Panc1 (cell line): ENCODE measurements around the gene CNIH2.
A peak's percentile ranks its signal among the peaks of the same experiment; 100 is the strongest.

Source experiments
- POLR2AphosphoS5 ChIP-seq: IDR thresholded peaks from 2 replicates; pipeline ENCODE4 v1.6.1; 2012; ENCODE audit warnings: mild to moderate bottlenecking, low read depth, low read length, moderate library complexity
- SIN3A ChIP-seq: IDR thresholded peaks from 2 replicates; pipeline ENCODE4 v1.6.1; 2012; ENCODE audit warnings: low read depth, mild to moderate bottlenecking, low read length, moderate library complexity, borderline replicate concordance; ENCODE audit not compliant: insufficient read depth
- TCF7L2 ChIP-seq: IDR thresholded peaks from 2 replicates; pipeline ENCODE4 v1.6.1; 2011; ENCODE audit warnings: mild to moderate bottlenecking, low read depth, low read length, inconsistent platforms
- TF ChIP-seq, protein P1 (sequence below): fragments of 450-650 bp; IDR thresholded peaks from 2 replicates; pipeline ENCODE4 v1.5.1; 2017; ENCODE audit warnings: mild to moderate bottlenecking
- TF ChIP-seq, protein P2 (sequence below), 2 experiments: IDR thresholded peaks; 2 replicates each; pipeline ENCODE4 v1.6.1; 2011 to 2012; ENCODE audit warnings: low read depth in 2 of 2, control low read depth in 1 of 2, low read length in 1 of 2, mild to moderate bottlenecking in 1 of 2, moderate library complexity in 1 of 2; ENCODE audit not compliant: insufficient read depth in 1 of 2

DNA sequence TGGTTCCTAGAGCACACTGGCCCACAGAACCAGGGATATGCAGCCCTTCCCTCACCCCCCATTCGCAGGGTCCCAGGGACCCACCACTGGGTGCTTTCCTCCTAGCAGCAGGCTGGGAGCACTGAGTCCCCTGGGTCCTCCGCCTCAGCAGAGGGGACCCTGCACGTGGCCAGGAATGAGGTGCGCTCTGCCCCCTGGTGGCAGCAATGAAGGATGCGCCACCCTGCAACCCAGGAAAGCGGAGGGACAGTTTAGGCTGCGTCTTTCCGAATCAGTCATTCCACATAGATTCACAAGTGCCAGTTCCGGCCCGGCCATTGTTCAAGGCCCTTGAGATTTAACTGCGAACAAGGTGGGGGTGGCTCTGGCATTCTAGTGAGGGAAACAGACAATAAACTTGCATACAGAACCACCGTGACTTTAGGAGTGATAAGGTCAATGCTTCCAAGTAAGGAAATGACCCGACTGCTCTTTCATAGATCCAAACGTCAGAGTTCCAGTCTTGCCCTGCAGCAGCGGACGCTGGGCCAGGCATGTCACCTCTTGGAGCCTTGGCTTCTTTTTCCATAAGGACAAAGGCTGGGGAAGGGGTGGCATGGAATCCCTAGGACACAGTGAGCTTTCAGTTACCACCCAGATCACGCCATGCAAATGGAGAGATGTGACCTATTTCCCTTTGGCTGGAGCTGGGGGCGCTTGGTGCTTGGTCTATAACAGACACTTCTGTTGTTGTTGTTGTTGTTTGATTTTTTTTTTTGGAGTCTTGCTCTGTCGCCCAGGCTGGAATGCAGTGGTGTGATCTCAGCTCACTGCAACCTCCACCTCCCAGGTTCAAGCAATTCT is 50.5 kb downstream of the CNIH2 start:
- TF ChIP-seq, protein P1, sequence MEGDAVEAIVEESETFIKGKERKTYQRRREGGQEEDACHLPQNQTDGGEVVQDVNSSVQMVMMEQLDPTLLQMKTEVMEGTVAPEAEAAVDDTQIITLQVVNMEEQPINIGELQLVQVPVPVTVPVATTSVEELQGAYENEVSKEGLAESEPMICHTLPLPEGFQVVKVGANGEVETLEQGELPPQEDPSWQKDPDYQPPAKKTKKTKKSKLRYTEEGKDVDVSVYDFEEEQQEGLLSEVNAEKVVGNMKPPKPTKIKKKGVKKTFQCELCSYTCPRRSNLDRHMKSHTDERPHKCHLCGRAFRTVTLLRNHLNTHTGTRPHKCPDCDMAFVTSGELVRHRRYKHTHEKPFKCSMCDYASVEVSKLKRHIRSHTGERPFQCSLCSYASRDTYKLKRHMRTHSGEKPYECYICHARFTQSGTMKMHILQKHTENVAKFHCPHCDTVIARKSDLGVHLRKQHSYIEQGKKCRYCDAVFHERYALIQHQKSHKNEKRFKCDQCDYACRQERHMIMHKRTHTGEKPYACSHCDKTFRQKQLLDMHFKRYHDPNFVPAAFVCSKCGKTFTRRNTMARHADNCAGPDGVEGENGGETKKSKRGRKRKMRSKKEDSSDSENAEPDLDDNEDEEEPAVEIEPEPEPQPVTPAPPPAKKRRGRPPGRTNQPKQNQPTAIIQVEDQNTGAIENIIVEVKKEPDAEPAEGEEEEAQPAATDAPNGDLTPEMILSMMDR: peak; percentile 99
- peak; percentile 59; the same call in 1 of the 2 replicates for TF ChIP-seq TCF7L2
- TF ChIP-seq POLR2AphosphoS5: 0 out of 2 replicates have a peak, but pooled peaks have one; percentile 53
- peak; percentile 25; the same call in 1 of the 2 replicates for TF ChIP-seq SIN3A
- TF ChIP-seq, protein P2, sequence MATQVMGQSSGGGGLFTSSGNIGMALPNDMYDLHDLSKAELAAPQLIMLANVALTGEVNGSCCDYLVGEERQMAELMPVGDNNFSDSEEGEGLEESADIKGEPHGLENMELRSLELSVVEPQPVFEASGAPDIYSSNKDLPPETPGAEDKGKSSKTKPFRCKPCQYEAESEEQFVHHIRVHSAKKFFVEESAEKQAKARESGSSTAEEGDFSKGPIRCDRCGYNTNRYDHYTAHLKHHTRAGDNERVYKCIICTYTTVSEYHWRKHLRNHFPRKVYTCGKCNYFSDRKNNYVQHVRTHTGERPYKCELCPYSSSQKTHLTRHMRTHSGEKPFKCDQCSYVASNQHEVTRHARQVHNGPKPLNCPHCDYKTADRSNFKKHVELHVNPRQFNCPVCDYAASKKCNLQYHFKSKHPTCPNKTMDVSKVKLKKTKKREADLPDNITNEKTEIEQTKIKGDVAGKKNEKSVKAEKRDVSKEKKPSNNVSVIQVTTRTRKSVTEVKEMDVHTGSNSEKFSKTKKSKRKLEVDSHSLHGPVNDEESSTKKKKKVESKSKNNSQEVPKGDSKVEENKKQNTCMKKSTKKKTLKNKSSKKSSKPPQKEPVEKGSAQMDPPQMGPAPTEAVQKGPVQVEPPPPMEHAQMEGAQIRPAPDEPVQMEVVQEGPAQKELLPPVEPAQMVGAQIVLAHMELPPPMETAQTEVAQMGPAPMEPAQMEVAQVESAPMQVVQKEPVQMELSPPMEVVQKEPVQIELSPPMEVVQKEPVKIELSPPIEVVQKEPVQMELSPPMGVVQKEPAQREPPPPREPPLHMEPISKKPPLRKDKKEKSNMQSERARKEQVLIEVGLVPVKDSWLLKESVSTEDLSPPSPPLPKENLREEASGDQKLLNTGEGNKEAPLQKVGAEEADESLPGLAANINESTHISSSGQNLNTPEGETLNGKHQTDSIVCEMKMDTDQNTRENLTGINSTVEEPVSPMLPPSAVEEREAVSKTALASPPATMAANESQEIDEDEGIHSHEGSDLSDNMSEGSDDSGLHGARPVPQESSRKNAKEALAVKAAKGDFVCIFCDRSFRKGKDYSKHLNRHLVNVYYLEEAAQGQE (IDR thresholded peaks at IDR 0.05; ENCODE audit: insufficient read depth in 1 of 2, low read depth in 2 of 2, low read length in 1 of 2): no peak
